GM18861 (cell line): ENCODE results near the gene OR2W3.
A peak's percentile ranks its signal among the peaks of the same experiment; 100 is the strongest.

Experiments used
- ATAC-seq: cut with Tn5 transposase; IDR thresholded peaks from one replicate; pipeline ENCODE4 v1.9.1; 2021; ENCODE audit not compliant: unreplicated experiment

OR2W3 gene

DNA sequence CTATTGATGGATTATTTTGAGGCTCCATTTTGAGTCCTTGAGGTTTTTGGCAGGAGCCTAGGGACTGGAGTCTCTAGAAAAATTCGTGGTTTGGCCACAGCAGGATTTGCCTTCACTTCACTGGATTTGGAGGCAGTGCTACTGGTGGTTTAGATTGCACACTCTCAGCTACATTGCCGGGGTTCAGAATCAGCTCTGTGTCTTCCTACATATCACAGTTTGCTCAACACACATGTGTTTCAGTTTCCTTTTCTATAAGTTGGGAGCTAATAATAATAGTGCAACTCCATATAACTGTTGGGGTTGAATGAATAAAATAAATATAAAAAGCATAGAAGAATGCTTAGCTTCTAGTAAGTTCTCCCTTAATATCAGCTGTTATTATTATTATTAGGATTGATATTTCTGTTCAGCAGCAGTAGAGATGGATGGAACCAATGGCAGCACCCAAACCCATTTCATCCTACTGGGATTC is at the start of gene OR2W3:
TSS of gene OR2W3 (plus strand) at position 425 of the 475 bp plus-strand sequence. CDS start at position 425, 0 bp downstream.
- ATAC-seq: no peak

DNA sequence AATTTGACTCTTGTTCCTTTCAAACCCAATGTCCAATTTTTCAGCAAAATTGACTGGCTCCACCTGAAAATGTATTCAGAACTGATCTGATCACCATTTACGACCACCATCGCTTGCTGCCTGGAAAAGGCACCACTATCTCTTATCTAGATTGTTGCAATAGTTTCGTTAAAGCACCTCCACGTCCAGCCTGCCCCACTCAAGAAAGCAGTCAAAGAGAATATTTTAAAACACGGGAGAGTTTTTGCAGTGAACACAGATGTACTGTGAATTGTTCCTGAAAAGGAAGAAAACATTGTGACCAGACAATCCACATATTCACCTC is 49.7 kb upstream of the OR2W3 start:
- no peak for ATAC-seq

DNA sequence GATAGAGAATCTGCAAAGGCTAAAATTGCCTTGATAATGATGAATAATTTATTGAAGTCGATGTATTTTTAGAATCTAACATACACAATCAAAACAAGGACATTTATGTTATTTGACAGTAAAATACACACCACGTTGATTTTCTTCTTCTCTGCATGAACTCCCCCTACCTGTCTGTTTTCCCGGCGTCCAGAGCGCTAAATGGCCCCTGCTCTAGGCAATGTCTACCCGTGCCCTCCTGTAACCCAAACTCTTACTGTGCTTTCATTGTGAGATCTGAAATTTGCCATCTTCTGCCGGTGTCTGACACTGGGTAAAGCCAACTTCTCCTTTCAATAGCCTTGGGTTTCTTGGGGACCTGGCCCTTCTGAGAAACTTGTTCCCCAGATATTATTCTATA is 47.0 kb upstream of the OR2W3 start:
- ATAC-seq: no peak

DNA sequence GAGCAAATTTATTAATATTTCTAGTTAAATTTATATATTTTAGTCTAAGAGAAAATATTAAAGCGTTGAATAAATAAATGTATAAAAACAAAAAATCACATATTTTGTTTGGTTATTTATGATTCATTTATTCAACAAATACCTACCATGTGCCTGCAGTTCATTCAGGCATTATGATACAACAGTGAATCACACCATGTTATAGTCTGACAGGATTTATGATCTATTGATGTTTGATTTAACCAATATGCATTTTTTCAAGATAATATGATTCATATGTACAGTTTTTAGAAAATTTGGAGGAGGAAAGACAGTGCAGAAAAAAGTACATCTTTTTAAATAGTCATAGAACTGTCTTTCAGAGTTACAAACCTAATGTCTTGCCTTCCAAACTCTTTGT is 45.8 kb upstream of the OR2W3 start:
- no peak for ATAC-seq

DNA sequence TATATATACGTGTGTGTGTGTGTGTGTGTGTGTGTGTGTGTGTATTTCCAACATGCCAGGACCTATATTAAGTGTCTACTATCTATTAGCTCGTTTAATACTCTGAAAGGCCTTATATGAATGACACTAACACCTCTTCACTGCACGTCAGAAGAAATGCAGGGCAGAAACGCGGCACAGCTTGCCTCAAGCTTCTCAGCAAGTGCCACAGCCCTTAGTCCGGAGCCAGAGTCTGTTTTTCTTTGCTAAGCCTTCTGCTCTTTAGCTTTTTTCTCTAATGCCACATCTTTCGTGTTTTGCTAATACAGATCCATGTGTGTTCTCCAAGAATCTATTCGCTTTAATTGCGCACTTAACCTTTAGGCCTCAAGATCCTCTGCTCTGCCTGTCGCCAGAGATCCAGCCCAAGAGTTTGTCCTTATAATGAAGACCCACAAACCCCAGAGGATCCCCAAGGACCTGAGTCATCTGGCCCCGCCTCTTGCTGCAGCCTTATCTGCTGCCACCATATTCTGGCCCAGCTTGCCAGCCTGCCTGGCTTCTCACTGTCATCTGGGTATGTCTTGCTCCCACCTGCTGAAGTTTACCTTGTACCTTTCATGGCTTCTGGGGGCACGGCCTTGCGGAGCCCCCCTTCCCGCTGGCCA is 40.4 kb upstream of the OR2W3 start:
- no peak for ATAC-seq

DNA sequence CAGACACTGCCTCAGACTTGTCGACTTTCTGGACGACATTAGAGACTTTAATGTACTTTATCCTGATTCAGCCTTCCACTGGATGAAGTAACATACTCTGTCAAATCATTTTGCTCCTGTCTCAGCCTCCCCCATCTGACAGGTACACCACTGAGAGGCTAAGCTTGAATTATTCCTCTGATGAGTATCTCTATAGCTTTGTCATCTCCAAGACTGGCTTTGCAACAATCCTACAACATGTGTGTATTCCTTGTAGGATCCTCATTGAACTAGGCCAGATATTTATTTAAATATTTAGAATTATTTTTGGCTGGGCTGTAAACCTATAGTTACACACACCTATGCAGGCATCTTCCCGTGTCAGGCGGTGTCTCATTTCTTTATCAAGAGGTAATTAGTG is 39.5 kb upstream of the OR2W3 start:
- no peak for ATAC-seq

DNA sequence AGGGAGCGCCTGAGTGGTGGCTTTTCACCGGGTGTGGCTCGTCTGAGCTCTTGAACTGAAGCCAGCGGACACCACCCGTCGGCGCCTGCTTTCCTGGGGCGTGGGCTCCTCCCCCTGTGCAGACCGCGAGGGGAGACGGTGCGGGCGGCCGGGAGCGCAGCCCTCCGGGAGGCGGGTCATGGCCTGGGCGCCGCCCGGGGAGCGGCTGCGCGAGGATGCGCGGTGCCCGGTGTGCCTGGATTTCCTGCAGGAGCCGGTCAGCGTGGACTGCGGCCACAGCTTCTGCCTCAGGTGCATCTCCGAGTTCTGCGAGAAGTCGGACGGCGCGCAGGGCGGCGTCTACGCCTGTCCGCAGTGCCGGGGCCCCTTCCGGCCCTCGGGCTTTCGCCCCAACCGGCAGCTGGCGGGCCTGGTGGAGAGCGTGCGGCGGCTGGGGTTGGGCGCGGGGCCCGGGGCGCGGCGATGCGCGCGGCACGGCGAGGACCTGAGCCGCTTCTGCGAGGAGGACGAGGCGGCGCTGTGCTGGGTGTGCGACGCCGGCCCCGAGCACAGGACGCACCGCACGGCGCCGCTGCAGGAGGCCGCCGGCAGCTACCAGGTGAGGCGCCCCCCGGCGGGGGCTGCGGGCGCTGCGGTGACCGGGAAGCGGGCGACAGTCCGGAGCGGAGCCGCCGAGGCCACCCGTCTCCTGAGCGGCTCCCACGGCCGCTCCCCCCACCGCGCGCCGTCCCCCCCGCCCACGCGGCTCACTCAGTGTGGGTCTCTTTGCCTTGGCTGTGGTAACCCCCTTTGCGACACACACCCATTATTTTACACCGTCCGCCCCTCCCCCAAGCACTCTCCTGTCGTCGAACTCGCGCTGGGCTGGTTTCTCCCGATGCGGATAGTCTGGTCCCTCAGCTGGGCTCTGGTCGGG is 38.1 kb upstream of the OR2W3 start, which contains the start of gene TRIM58:
TSS of gene TRIM58 (plus strand) at position 119 of the 916 bp plus-strand sequence. CDS start at position 179, 60 bp downstream.
- peak; percentile 50 for ATAC-seq

DNA sequence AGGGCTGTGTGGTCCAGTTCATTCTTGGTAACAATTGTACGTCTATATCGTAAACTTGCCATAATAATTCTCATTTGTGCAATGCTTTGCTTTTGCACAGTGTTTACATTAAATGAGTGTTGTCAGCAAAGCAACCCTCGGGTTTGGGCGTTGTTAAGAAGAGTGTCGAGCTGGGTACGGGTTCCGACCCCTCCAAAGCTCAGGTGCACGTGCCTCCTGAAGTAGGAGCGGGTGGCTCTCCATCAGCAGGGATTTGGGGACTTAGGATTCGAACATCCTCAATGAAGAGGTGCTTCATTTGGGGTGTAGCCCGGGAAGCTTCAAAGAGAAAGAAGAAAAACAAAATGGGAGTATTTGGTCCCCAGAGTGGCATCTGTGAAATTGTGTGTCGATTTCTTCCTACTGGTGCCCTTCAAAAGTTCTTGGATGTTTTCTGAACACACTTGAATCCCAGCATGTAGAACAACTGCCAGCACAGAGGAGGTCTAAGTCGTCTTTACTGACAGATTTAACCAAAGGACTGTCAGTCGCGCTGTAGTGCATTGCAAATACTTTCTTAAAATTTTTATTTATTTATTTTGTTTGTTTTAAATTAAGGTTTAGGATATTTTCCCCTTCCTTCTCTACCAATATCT is 37.3 kb upstream of the OR2W3 start:
- no peak for ATAC-seq

DNA sequence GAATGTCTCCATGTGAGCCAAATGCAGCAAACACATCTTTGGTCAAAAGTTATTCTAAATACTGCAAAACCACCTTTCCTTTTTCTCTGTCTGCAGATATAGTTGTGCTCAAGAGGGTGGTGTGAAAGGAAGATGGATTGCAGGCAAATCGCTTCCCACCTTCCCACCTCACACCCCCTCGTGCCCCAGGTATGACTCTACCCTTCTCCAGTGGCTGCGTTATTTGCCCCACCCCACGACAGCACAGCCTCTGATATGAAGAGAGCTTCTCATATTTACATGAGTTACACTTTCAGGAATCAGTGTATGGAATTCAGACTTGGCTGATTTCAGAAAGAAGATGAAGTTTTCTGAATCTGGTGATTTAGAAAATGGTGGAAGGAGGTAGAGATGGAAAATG is 32.6 kb upstream of the OR2W3 start:
- no peak for ATAC-seq

DNA sequence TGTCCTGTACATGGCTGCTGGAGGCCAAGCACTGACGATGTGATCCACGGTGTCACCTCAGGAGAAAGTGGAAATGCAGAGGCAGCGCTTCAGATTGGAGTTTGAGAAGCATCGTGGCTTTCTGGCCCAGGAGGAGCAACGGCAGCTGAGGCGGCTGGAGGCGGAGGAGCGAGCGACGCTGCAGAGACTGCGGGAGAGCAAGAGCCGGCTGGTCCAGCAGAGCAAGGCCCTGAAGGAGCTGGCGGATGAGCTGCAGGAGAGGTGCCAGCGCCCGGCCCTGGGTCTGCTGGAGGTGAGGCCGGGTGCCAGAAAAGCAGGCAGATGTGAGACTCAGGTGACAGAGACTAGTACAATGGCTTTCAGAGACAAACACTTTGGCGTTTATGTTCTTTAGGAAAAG is 30.7 kb upstream of the OR2W3 start:
- ATAC-seq: no peak

DNA sequence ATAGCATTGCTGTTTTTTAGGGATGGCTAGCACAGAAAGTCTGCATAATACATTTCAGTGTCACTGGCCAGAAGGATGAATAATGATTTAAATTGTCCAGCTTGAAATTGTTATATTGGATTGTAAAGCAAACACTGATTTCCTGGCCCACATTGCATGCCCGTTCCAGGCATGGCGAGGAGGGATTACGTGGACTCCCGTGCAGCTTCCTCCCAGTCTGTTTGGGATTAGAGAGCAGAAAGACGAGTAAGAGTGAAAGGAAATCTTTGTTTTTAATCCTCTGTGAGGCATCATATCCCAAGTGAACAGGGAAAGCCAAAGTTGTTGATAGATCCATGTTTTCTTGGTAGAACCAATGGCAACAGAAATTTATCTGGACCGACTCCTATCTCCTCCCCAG is 30.0 kb upstream of the OR2W3 start:
- no peak for ATAC-seq

DNA sequence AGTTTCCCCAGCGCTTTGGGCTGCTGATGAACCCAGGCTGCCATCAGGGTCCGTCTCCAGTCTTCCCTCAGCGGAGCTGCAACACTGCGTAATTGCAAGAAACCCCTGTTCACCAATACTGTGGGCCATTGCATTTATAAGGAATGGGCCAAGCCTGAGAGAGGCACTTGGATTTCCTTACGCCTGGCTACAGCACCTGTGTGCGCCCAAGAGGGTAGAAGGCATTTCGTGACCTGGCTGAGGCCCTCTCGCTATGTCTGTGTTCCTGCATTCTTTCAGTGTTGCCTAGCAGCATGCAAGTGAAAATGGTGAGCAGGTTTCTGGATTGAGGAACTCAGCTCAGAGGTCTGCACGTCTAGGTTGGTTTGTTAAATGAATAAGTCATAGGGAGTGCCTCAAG is 12.0 kb upstream of the OR2W3 start:
- ATAC-seq: no peak

DNA sequence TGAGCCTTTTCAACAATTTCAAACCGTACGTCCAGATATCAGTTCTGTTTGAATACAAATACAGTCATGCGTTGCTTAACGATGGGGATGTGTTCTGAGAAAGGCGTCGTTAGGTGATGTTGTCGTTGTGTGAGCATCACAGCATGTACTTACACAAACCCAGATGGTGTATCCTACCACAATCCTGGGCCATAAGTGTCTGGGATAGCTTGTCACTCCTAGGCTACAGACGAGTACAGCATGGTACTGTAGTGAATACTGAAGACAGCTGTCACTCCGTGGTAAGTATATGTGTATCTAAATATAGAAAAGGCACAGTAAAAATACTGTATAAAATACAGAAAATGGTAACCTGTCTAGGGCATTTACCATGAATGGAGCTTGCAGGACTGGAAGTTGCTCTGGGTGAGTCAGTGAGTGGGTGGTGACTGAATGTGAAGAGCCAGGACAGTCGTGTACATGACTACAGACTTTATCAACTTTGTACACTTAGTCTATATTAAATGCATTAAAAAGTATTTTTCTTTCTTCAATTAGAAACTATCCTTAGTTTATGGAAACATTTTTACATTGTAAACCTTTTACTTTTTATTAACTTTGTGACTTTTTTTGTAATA is 10.5 kb upstream of the OR2W3 start:
- ATAC-seq: no peak

DNA sequence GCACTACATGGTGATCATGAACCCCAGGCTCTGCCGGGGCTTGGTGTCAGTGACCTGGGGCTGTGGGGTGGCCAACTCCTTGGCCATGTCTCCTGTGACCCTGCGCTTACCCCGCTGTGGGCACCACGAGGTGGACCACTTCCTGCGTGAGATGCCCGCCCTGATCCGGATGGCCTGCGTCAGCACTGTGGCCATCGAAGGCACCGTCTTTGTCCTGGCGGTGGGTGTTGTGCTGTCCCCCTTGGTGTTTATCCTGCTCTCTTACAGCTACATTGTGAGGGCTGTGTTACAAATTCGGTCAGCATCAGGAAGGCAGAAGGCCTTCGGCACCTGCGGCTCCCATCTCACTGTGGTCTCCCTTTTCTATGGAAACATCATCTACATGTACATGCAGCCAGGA is 589 bp downstream of the OR2W3 start:
- ATAC-seq: no peak

DNA sequence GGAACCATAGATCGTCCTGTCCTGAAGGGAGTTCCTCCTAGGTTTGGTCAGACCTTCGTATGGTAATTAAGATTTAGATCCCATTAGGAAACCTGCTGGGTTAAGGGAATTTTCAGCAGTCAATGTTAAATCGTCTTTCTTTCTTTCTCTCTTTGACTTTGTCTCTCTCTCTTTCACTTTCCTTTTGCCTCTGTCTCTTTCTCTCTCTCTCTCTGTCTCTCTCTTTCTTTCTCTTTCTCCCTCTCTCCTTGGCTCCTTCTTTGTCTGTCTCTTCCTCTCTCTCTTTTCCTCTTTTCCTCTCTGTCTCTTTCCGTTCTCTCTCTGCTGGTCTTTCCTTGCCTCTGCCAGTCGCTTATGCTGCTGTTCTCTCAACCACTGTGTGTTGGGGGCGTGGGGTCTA is 8.7 kb downstream of the OR2W3 start:
- ATAC-seq: no peak

DNA sequence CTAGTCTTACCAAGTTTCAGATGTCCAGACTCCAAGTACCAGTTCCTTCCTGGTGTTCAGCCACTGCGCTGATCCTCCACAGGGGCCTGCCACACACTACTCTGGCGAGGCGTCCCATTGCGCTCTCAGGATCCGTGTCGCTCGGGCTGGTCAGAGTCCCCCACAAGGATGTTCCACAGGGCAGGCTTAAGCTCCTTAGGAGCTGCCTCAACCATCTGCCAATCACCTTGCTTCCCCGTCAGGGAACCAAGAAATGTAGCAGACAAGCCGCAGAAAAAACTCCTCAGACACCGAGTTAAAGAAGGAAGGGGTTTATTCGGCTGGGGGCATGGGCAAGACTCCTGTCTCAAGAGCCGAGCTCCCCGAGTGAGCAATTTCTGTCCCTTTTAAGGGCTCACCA is 9.8 kb downstream of the OR2W3 start:
- no peak for ATAC-seq

DNA sequence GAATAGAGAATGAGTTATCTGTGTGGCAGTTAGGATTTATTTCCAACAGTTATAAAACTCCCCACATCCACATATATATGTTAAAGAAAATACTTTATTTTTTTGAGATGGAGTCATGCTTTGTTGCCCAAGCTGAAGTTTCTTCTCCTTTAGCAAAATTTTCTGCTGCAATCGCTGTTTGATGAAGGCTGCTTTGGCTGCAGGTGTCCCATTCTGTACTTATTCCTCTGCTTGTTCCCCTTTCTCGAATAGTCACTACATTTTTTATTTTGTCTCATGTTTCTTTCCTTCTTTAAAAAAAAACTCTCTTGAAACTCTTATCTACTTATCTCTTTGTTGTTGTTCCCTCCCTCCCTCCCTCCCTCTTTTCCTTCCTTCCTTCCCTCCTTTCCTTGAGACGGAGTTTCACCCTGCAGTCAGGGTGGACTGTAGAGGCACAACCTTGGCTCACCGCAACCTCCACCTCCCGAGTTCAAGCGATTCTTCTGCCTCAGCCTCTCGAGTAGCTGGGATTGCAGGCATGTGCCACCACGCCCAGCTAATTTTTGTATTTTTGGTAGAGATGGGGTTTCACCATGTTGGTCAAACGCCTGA is 10.6 kb downstream of the OR2W3 start:
- ATAC-seq: no peak

DNA sequence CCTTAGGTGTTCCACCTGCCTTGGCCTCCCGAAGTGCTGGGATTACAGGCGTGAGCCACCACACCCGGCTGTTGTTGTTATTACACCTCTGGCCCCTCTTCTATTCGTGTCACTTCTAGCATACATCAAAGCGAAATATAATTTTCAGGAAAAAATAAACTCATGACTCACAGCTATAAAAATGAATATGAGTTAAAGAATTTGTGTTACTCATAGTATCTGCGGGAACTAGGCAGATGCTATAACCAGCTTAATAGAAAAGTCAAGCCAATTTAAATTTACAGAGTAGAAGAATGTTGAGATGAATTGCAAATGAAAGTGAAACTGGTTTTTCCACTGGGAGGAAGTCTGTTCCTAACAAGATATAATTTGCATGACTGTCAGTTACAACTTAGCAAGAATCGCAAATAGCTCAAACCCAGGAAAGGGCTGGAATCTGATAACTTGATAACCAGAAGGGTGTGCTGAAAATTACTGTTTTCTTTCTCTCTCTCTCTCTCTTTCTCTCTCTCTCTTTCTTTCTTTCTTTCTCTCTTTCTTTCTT is 11.2 kb downstream of the OR2W3 start:
- no peak for ATAC-seq

DNA sequence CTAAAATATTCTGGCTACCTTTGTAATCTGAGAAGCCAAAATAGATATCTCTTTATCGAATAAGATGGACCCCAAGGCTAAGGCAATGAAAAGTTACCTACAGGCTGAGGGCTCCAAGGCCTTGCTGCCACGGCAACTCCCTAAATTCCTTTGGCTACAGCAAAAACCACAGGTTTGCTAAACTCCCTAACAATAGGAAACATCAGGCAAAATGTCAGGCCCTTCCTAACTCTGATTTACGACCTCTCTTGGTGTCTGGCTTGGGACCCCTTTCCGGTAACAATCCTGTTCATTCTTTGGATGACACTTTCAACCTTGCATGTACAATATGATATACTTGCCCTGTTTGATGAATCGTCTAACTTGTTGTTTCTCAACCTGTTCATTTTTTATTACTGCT is 13.4 kb downstream of the OR2W3 start:
- ATAC-seq: no peak

DNA sequence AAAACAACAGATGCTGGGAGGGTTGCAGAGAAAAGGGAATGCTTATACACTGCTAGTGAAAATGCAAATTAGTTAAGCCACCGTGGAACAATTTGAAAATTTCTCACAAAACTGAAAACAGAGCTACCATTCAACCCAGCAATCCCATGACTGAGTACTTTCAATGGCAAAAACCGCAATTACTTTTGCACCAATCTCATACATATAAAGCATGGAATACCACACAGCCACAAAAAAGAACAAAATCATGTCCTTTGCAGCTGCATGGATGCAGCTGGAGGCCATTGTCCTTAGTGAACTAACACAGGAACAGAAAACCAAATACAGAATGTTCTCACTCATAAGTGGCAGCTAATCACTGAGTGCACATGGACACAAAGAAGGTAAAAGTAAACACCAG is 18.4 kb downstream of the OR2W3 start:
- ATAC-seq: no peak
